Measurements from ENCODE around the gene METTL25.

Gene METTL25

DNA sequence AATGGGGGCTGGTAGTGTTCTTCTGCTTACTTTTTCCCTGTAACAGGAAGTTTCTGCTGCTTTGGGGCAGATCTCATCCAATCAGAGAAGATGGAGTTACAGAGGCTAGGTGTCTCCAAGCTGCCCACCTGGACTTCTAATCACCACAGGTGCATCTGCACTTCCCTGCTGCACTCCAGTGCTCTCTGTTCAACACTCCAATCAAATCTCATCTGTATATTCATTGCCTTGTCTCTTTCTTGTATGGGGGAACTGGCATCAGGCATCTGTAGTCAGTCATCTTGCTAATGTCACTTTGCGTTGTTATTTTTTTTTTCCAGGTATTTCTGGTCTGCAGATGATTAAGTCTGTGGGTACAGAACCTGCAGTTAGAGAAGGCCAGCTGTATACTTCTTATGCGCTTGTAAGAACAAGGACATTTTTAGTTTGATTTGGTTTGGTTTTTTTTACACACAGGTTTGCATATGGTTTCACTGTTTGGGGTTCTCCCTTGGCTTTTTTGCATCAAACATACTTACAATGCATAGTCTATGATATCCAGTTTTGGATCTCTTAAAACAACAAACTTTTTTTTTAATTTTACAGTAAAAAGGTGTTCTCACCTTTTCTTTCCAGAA lies 116.0 kb downstream of the METTL25 start:
- Mint-ChIP-seq H3K4me1 (no peaks in the 10 kb centered on the region), H3K9me3 (peaks cover 4% of the 10 kb centered on the region), H3K36me3 (peaks cover 12% of the 10 kb centered on the region), H3K4me3 (no peak overlapping the region), H3K27ac (no peak overlapping the region)
- ATAC-seq (no peak), DNase-seq (ENCODE audit: low spot score in 2 of 2) (no peak)

GRCh38 chr12:82474798-82475184 lies 116.5 kb downstream of the METTL25 start:
- Mint-ChIP-seq H3K9me3 (peaks cover 4% of the 10 kb centered on the region), H3K4me3 (no peak overlapping the region), H3K4me1 (no peaks in the 10 kb centered on the region), H3K27ac (no peak overlapping the region), H3K36me3 (peaks cover 9% of the 10 kb centered on the region)
- no peak for ATAC-seq
- no peak for DNase-seq (ENCODE audit: low spot score in 2 of 2)

GRCh38 chr12:82475211-82475610 lies 116.9 kb downstream of the METTL25 start:
- no peaks in the 10 kb centered on the region for H3K4me1 Mint-ChIP-seq
- peaks cover 9% of the 10 kb centered on the region for H3K36me3 Mint-ChIP-seq
- no peak overlapping the region for H3K27ac Mint-ChIP-seq
- peaks cover 4% of the 10 kb centered on the region for H3K9me3 Mint-ChIP-seq
- H3K4me3 Mint-ChIP-seq: no peak overlapping the region
- DNase-seq (ENCODE audit: low spot score in 2 of 2) (no peak), ATAC-seq (no peak)

GRCh38 chr12:82476511-82476910 lies 118.2 kb downstream of the METTL25 start:
- H3K4me1 Mint-ChIP-seq: no peaks in the 10 kb centered on the region
- peaks cover 4% of the 10 kb centered on the region for H3K9me3 Mint-ChIP-seq
- no peak overlapping the region for H3K4me3 Mint-ChIP-seq
- H3K27ac Mint-ChIP-seq: no peak overlapping the region
- DNase-seq (ENCODE audit: low spot score in 2 of 2) (no peak), ATAC-seq (no peak)
- peaks cover 9% of the 10 kb centered on the region for H3K36me3 Mint-ChIP-seq

DNA sequence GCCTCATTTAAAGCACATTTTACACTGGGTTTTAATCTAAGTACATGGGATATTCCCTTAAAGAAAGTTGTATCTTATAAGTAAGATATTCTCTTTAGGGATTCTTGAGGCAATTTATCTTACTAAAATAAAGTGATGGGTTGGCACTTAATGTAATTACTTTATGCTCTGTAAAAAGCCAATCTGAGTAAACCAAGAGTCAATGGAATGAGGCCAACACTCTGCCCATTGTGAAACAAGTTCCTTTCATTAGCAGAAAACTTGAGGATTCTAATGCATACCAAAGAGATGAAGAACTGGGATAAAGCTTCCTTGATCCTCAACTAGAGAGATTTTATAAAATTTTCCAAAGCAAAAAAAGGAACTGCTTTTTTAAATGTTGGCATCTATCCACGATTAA lies 121.2 kb downstream of the METTL25 start:
- Mint-ChIP-seq H3K36me3 (peaks cover 5% of the 10 kb centered on the region), H3K4me1 (no peaks in the 10 kb centered on the region), H3K27ac (no peak overlapping the region), H3K4me3 (no peak overlapping the region), H3K9me3 (peaks cover 9% of the 10 kb centered on the region)
- DNase-seq (ENCODE audit: low spot score in 2 of 2) (no peak), ATAC-seq (no peak)

- H3K4me1 Mint-ChIP-seq: no peaks in the 10 kb centered on the region
Measured at GRCh38 chr12:82480606-82481005, 122.3 kb downstream of the METTL25 start.

DNA sequence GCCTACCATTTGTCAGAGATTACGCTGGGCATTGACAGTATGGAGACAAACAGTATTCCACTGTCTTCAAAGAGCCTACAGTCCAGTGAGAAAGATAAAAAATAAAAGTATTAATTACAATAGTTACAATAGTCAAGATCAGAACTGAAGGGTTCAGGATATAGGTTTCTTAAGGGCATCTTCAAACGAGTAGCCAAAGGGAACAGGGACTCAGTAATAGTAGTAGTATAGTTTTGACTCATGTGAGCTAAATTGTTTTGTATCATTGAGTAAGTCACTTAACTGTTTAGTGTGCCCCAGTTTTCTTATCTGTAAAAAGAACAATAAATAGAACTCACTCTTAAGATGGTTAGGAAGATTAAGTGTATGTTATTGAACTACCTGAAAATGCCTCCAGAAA lies 123.6 kb downstream of the METTL25 start:
- Mint-ChIP-seq H3K4me3 (no peak overlapping the region), H3K27ac (no peak overlapping the region), H3K9me3 (peaks cover 11% of the 10 kb centered on the region), H3K4me1 (no peaks in the 10 kb centered on the region), H3K36me3 (no peaks in the 10 kb centered on the region)
- ATAC-seq (no peak), DNase-seq (ENCODE audit: low spot score in 2 of 2) (no peak)

More at GRCh38 chr12:82480606-82481005, 122.3 kb downstream of the METTL25 start:
- Mint-ChIP-seq H3K4me3 (no peak overlapping the region), H3K9me3 (peaks cover 11% of the 10 kb centered on the region), H3K27ac (no peak overlapping the region), H3K36me3 (no peaks in the 10 kb centered on the region)
- ATAC-seq (no peak), DNase-seq (ENCODE audit: low spot score in 2 of 2) (no peak)

DNA sequence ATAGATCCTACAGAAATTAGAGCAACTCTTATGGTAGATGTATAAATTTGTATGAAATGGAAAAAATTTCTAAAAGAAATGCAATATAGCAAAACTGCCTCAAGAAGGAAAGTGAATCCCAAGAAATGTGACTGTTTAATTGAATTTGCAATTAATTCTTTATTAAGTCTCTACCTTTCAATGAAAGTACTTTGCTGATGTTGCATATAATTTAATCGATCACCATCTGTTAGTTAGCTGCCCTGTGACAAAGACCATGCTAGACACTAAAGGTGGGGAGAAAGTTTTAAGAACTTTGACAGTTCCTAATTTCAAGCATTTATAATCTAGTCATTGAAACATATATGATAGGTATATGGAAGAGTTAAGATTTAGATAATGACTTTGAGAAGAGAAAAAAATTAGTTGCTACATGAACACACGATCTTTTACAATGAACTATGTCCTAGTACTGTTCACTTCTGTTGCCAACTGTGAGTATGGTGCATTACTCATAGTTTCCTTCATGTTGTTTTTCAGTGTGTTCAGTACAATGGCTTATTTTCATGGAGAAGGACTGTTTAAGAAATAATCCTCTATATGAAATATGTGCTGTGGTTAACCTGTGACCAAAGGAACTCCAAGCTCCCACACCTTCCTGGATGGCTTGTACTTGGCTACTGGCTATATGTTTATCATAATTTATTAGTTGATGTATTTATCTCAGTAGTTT lies 128.4 kb downstream of the METTL25 start:
- ATAC-seq (no peak), DNase-seq (ENCODE audit: low spot score in 2 of 2) (no peak)
- Mint-ChIP-seq H3K36me3 (no peaks in the 10 kb centered on the region), H3K4me3 (no peak overlapping the region), H3K27ac (no peak overlapping the region), H3K4me1 (no peaks in the 10 kb centered on the region), H3K9me3 (peaks cover 23% of the 10 kb centered on the region)

DNA sequence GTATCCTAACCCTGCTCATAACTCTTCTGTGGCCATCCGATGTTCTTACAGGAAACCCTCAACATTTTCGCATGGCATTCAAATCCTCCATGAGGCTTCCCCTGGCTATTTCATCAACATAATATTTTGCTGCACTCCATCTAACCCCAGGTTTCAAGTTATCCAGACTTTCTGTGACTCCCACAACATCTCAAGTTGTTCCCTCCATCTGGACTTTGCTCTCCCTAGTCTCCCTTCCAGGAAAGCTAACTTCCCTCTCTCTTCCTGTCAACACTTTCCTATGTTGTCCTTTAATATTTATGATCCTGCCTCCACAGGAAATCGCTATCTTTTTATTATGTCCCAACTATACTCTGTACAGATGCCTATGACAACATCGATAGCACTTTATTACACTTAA lies 146.1 kb downstream of the METTL25 start:
- Mint-ChIP-seq H3K27ac (no peak overlapping the region), H3K9me3 (peaks cover 3% of the 10 kb centered on the region), H3K4me1 (no peaks in the 10 kb centered on the region), H3K36me3 (no peaks in the 10 kb centered on the region), H3K4me3 (no peak overlapping the region)
- no peak for DNase-seq (ENCODE audit: low spot score in 2 of 2)
- no peak for ATAC-seq

- H3K4me1 Mint-ChIP-seq: no peaks in the 10 kb centered on the region
- H3K9me3 Mint-ChIP-seq: peaks cover 3% of the 10 kb centered on the region
- DNase-seq (ENCODE audit: low spot score in 2 of 2) (no peak), ATAC-seq (no peak)
- no peak overlapping the region for H3K4me3 Mint-ChIP-seq
- H3K36me3 Mint-ChIP-seq: no peaks in the 10 kb centered on the region
- H3K27ac Mint-ChIP-seq: no peak overlapping the region
Measured at GRCh38 chr12:82505150-82505549, 146.8 kb downstream of the METTL25 start.

GRCh38 chr12:82507686-82508085 lies 149.4 kb downstream of the METTL25 start:
- Mint-ChIP-seq H3K27ac (no peak overlapping the region), H3K4me3 (no peak overlapping the region), H3K36me3 (no peaks in the 10 kb centered on the region), H3K9me3 (no peaks in the 10 kb centered on the region), H3K4me1 (no peaks in the 10 kb centered on the region)
- no peak for DNase-seq (ENCODE audit: low spot score in 2 of 2)
- no peak for ATAC-seq

- Mint-ChIP-seq H3K27ac (no peak overlapping the region), H3K4me3 (no peak overlapping the region), H3K36me3 (no peaks in the 10 kb centered on the region), H3K4me1 (no peaks in the 10 kb centered on the region), H3K9me3 (no peaks in the 10 kb centered on the region)
- no peak for DNase-seq (ENCODE audit: low spot score in 2 of 2)
- ATAC-seq: no peak
Measured at GRCh38 chr12:82510386-82510785, 152.1 kb downstream of the METTL25 start.

- Mint-ChIP-seq H3K27ac (no peak overlapping the region), H3K4me1 (no peaks in the 10 kb centered on the region), H3K36me3 (no peaks in the 10 kb centered on the region), H3K9me3 (no peaks in the 10 kb centered on the region), H3K4me3 (no peak overlapping the region)
- DNase-seq (ENCODE audit: low spot score in 2 of 2) (no peak), ATAC-seq (no peak)
Measured at GRCh38 chr12:82514880-82515279, 156.6 kb downstream of the METTL25 start.

DNA sequence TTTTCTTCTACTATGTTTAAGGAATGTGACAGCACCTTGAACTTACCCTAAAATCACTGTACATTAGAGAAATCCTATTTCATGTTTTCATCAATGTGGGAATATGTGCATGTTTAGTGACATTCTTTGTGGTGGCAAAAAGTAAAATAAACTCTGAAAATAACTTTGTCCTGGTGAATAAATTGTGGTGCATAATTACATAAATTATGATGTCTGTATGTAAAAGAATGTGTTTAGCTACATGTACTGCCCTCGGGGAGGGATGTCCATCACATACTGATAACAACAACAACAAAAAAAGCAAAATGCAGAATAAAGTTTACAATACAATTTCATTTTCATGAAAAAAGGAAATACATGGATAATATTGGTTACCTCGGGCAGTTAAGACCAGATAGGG lies 157.3 kb downstream of the METTL25 start:
- no peaks in the 10 kb centered on the region for H3K36me3 Mint-ChIP-seq
- no peak for DNase-seq (ENCODE audit: low spot score in 2 of 2)
- no peak overlapping the region for H3K27ac Mint-ChIP-seq
- H3K4me1 Mint-ChIP-seq: no peaks in the 10 kb centered on the region
- H3K4me3 Mint-ChIP-seq: no peak overlapping the region
- no peaks in the 10 kb centered on the region for H3K9me3 Mint-ChIP-seq
- no peak for ATAC-seq

GRCh38 chr12:82517027-82517426 lies 158.7 kb downstream of the METTL25 start:
- no peak for DNase-seq (ENCODE audit: low spot score in 2 of 2)
- ATAC-seq: no peak
- H3K4me3 Mint-ChIP-seq: no peak overlapping the region
- no peak overlapping the region for H3K27ac Mint-ChIP-seq
- H3K36me3 Mint-ChIP-seq: no peaks in the 10 kb centered on the region
- H3K4me1 Mint-ChIP-seq: no peaks in the 10 kb centered on the region
- H3K9me3 Mint-ChIP-seq: no peaks in the 10 kb centered on the region

DNA sequence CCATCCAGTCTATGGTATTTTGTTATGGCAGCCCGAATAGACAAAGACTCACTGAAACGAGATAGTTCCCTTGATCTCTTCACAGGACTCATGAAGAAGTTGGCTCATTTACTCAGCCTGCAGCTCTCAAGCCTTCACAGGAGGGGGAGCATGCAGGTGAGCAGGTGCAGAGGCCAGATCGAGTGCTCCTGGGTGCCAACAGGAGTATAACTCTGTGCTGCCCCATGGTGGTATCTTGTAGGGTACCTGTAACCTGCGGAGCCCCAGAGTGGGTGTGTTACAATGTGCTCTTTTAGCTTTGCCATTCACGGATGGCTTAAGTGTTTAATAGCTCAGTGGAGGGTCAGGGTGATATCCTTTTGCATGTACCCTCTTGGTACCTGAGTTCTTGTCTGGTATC lies 159.5 kb downstream of the METTL25 start:
- no peaks in the 10 kb centered on the region for H3K9me3 Mint-ChIP-seq
- DNase-seq (ENCODE audit: low spot score in 2 of 2) (no peak), ATAC-seq (peak; percentile 16)
- H3K4me3 Mint-ChIP-seq: no peak overlapping the region
- no peaks in the 10 kb centered on the region for H3K4me1 Mint-ChIP-seq
- H3K36me3 Mint-ChIP-seq: no peaks in the 10 kb centered on the region
- no peak overlapping the region for H3K27ac Mint-ChIP-seq

Data from stimulated activated effector memory CD8-positive, alpha-beta T cell treated with anti-CD3 and anti-CD28 coated beads, Interleukin-12 subunit alpha, Interleukin-12 subunit beta, amount 100 ng/mL, for 72 hours (primary cell).